HT1080 (cell line): ENCODE measurements around the gene CACNA1E. TPM values are rescaled to one million over a fixed set of nuclear protein-coding genes. Genes with fewer than 3 reads are reported as not detected.

Source experiments
- DNase-seq: peaks from one replicate; pipeline ENCODE4 v3.0.0-alpha.2; 2015; ENCODE audit warnings: low read depth
- total RNA-seq: library from RNA; depleted of rRNA; stranded (reverse); fragments of >200 nt; shearing (Covaris generic); gene quantifications from 2 replicates; pipeline ENCODE4 v1.2.3, GENCODE V29; 2014

Gene CACNA1E
- total RNA-seq, 1 experiment from 2014 or later = 0.29 TPM

DNA sequence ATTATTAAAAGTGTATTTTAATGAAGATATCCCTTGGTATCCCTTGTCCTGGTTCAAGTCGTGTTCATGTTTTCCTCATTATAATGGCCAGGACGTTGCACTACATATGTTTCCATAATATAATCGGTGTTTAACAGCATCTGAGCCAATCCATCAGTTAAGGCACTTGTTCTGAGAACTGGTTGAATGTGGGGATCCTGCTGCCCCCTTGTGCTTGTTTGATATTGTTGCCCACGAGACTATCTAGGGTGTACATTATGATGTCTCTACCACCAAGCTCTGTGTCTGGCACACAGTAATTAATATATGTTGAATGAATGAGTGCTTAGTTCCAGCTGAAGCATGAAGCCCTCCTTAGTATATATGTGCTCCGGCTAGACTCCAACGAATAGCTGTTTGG is 193.0 kb downstream of the CACNA1E start:
- peak; percentile 53 for DNase-seq

DNA sequence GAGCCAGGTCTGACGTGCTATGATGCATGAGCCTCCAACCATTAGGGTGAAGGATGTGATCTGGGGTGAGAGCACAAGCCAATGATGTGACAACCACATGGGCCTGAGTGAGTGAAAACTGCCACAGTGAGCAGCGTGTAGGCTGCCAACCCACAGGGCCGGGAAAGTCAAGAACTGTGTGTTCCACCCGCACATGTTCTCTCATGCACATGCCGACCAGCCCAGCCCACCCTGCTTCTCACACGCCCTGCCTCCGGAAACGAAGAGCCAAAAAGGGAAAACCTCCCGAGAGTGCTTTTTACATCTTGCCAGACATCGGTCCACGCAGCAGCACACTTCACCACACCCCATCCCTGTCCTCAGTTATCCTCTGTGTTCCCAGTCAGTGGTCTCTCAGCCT is 197.0 kb downstream of the CACNA1E start:
- no peak for DNase-seq

DNA sequence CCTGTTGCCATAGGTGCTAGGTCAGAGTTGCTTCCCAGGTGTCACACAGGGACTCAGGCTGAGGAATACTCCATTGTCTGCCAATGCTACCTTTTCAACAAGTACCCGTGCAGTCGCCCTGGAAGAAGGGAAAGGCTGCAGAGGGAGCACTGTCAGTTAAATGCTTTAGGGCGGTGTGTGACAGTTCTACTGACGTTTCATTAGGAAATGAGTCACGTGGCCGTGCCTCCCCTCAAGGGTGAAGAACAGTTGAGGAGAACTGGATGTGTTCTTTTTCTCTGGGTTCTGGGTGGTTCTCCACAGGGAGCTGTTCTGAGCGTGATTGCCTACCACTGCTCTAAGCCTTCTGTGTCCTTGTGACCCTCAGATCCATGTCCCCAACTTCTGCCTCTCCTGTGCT is 197.6 kb downstream of the CACNA1E start:
- no peak for DNase-seq

DNA sequence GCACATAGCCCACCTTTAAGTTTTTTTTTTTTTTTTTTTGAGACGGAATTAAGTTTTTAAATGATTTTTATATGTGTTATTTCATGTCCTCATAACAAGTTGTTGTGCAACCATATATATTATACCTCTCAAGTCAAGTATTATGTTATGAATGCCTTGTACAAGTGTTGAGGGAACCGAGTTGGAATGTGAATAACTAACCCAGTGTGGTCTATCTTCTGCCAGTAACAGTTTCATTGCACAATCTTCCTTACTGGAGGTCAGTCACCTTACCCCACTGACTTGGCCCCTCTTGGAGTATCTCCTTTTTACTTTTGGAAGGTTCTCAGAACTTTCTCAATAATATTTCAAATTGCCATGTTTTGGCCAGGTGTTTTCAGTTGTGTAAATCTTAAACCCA is 201.9 kb downstream of the CACNA1E start:
- no peak for DNase-seq

DNA sequence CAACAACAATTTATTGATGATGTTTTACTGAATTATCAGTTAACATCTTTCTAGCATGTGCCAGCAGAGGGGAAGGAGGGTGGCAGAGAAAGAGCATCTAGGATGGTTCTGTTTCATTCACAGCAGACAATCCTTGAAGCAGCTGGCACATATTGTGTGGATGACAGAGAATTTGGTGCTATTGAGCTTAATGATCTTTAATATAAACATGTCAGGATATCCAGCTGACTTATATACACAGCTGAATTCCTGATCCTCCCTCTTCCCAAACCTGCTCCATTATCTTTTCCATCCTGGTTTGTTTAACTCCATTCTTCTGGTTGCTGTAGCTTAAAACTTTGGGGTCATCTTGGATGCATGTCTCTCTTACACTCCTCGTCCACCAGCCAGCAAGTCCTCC is 218.6 kb downstream of the CACNA1E start:
- no peak for DNase-seq

DNA sequence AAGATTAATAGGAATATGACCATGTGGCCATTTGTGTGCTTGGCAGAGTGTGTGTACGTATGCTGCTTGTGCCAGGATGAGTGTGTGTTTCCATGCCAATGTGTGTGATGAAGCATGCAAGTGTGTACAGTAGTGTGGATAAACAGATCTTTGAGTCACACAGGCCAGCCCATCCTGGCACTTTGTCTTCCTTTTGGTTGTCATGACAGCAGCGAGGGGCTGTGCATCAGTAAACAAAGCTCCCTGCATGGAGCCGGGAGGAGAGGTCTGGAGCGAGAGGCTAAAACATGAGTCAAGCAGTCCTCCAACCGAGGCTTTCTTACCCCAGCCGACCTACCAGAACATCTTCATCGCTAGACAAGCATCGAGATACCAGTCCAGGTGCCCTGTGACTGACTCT is 221.2 kb downstream of the CACNA1E start:
- DNase-seq = peak; percentile 48

DNA sequence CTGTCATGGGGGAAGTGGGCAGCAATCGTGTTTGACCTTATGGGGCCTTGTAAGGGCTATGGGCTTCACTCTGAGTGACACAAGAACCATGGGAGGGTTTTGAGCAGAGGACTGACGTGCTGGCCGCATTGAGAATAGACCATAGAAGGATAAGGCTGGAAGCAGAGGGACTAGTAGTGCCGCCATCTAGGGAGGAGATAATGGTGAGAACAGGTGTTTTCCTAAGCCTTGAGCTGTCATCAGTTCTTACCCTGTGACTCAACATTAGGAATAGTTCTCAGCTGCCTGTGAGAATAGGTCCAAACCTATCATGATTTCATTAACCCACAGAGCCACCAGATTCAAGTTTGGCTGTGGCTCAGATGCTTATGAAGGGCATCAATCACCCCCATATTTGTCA is 228.5 kb downstream of the CACNA1E start:
- DNase-seq = no peak

DNA sequence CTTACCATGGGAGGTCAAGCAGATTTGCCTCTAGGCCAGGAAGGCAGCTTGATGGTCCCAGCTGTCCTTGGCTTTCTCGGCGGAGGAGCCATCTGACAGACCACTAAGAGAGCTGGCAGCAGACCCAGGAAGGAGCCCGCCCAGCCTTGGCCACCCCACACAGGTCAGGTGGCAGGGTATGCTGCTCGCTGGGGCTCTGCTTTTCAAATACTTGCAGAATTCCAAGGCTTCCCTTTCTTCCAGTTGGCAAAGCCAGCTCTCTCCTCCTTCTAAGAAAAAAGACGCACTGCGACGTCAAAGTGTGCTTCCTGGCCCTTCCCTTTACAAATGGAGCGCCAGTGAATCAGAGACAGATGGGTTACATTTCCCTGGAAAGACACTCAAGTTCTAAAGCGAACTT is 229.4 kb downstream of the CACNA1E start:
- DNase-seq = no peak

DNA sequence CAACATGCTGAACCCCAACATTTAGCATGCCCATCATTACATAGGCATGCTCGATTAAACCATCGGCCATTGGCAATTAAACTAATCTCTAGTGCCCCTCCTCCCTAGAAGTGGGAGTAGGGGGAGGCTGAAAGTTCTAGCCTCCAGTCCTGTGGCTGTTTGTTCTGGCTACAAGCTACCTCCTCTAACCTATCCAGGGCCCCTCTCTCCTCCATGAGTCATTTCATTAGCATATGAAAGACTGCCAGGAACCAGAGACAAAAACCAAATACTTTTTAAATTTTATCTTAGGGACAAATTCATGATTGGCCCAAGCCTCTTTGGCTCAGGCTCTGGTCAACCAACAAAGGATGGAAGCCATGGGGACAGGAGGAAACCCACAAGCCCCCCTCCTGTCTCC is 231.1 kb downstream of the CACNA1E start:
- DNase-seq = peak; percentile 10

DNA sequence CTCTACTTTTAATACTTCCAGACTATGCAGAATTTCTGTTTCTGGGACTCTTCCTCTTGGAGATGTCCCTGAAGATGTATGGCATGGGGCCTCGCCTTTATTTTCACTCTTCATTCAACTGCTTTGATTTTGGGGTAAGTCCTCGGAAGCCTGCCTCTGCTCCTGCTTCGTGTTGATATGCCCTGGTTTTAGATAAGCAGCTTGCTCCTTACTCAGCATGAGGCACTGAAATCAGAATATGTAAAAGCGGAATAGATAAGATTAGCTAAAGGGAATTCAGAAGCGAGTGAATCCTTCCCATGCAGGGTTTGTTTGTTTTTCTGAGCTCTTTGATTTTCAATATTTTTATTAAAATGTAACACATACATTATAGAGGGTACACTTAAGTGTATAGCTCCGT is 234.7 kb downstream of the CACNA1E start:
- no peak for DNase-seq

DNA sequence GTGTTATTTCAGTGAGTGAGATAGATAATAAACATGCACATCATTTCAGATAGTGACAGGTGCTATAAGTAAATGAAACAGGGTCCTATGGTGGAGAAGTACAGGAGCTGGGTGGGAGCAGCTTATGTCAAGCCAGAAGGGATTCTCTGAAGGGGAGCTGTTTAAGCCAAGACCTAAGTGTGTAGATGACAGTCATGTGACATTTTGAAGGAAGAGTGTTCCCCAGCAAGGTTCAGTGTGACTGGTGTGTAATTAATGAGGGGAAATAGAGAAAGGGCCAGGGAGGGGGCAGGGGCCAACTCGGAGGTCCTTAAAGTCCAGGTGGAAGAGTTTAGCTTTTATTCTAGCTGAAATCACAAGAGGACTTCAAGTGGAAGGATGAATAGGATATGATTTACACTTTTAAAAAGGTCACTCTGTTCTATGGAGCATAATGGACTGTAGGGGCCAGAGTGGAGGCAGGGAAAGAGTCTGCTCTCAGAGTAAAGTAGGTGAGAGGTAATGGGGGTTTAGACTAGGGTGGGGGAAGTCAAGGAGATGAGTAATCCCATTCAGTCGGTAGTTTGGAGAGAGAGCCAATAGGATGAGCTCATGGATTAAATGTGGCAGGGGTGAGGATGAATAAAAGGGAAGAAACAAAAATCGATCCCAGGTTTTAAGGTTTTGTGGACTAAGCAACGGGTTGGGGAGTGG is 243.1 kb downstream of the CACNA1E start:
- DNase-seq = peak; percentile 41

DNA sequence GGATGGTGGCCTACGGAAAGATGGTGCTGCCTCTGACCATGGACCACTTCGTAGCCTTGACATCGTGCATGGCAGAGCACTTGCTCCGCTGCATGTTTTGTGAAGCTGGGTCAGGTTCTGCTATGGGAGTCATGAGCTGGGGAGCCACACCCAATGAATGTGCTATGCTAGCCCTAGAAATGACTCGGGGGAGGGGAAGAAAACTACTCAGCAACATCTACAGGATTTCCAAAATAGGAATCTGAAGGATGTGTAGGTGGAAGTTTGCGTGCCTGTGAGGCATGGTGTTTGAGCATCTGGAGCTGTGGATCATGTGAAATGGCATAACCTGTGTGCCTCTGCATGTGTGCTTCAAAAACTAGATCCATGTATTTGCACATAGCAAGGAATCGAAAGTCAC is 247.3 kb downstream of the CACNA1E start:
- no peak for DNase-seq

DNA sequence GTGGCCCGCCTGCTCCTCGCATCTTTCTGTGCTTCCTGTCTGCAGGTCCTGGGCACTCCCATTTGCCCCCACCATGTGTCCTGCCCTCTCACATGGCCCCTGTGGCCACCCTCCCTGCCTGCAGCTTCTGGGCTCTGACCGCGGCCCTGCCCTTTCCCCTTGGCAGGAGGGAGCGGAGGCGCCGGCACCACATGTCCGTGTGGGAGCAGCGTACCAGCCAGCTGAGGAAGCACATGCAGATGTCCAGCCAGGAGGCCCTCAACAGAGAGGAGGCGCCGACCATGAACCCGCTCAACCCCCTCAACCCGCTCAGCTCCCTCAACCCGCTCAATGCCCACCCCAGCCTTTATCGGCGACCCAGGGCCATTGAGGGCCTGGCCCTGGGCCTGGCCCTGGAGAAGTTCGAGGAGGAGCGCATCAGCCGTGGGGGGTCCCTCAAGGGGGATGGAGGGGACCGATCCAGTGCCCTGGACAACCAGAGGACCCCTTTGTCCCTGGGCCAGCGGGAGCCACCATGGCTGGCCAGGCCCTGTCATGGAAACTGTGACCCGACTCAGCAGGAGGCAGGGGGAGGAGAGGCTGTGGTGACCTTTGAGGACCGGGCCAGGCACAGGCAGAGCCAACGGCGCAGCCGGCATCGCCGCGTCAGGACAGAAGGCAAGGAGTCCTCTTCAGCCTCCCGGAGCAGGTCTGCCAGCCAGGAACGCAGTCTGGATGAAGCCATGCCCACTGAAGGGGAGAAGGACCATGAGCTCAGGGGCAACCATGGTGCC is 249.1 kb downstream of the CACNA1E start:
- DNase-seq = no peak

DNA sequence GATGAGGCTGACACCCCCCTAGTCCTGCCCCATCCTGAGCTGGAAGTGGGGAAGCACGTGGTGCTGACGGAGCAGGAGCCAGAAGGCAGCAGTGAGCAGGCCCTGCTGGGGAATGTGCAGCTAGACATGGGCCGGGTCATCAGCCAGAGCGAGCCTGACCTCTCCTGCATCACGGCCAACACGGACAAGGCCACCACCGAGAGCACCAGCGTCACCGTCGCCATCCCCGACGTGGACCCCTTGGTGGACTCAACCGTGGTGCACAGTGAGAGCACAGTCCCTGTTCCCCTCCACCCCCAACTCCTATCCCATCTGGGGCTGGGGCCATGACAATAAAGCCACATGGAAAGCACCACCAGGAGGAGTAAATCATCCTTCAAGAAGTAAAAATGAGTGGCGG is 250.2 kb downstream of the CACNA1E start:
- DNase-seq = no peak

DNA sequence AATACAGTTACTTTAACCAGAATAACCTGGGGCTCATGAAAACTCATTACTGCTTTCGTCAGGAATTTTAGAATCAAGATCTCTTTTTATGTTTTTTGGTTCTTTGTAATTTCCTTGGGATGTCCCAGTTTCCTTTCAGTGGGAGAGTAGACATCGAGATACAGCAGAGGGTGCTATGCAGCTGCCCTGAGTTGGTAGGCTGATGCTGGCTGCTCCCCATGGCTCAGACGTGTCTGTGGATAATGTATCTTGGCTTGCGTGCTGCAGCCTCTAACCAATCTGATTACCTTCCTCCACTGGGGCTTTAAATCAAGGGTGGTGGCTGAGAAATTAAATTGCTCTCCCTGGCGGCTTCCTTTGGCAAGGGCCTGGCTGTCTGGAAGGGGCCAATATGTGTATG is 253.7 kb downstream of the CACNA1E start:
- DNase-seq = no peak

DNA sequence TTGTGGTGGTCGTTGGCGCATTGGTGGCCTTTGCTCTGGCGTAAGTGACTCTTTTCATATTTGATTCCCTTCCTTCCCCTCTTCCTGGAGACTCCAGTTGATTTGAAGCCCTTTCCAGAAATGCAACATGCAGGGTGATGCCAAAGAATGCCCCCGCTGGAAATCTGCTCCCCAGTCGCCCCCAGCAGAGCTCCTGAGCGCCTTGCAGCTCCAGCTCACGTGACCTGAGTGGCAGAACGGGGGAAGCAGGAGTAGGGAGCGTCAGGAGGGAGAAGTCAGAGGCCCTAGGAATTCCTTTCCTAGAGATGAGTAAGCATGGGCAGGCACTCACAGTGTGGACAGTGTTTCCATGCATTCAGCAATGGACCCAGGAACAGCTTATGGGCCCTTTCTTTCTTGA is 255.9 kb downstream of the CACNA1E start:
- DNase-seq = peak; percentile 24

DNA sequence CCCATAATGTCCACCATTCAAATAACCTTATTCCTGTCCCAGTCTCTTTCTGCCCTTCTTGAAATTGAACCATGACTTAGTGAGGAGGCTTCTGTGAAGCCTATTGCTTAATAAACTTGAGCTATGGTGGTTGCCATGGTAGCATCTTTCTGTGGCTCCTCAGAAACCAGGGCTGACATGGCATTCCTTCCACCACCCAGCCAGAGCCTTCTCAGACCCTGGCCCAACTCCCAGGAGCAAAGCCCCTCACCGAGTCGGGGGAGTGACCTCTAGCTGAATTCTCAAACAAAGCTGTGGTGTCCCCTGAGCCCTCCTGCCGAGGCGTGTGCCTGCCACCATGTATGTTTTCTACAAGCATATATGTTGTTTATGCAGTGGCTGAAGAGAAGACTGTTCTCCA is 259.1 kb downstream of the CACNA1E start:
- DNase-seq = no peak

DNA sequence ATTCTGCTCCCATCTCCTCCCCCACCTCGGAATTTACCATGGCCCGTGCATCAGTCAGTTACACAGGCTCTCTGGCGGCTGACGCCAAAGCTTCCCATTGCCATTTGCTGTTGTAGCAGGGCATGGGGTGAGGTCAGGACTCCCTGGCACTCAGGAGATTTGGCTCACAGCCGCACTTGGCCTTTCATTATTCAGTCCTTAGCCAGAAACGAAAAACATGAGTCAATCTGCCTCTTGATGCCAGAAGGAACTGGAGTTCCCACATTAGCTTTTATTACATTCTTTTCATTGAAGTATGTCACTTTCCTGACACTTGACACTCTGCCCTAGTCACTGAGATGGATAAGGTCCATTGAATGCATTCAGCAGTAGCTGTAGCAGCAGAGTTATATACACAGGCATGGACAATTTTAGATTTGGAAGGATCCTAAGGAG is 260.6 kb downstream of the CACNA1E start:
- peak; percentile 72 for DNase-seq

DNA sequence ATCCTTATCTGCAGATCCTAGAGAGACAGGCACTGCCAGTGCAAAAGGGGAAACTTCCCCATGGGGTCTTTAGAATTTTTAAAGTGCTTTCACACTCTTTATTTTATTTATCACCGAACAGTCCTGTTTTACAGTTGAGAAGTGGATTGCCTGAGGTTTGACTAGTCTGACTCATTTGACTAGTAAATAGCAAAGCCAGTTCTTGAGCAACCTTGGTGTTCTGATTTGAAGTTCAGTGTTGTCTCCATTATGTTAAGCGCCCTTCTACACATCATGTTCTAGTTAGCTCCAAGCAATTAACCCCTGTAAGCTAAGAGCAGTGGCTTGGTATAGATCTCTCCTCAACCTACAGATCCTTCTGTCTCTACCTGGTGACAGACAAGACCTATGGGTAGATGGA is 262.9 kb downstream of the CACNA1E start:
- no peak for DNase-seq

DNA sequence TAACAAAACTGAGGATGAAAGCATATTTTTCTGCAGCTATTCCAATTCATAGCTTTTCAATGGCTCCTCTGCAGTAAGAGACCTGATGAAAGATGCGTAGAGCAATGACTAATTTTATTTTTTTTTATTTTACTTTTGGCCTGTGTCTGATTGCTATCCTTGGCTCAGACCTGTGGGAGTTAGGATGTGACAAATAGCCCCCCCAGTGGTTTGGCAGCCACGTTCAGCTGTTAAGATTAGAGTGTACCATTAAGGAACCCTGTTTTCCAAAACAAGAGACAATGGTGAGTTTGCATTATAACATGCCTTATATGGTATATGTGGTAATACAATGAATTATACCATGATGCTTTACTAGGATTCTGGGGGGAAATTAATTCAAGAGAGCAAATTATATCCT is 264.7 kb downstream of the CACNA1E start:
- DNase-seq = no peak

DNA sequence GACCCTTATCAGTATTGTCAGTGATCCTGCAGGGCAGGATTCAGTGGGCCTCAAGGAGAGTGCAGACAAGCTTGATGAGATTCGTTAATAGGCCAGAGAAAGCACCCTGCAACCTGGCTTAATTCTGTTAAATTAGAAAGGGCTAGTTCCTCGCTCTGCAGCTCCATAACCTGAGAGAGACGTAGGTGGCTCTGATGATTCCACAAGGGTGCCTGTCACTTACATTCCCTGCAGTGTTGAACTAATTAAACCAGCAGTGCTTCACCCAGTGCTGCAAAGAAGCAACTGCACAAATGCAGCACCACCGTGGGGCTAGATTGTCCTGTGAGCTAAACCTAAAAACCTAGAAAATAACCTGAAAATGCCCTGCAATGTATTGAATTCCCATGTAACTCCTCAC is 270.8 kb downstream of the CACNA1E start:
- no peak for DNase-seq

DNA sequence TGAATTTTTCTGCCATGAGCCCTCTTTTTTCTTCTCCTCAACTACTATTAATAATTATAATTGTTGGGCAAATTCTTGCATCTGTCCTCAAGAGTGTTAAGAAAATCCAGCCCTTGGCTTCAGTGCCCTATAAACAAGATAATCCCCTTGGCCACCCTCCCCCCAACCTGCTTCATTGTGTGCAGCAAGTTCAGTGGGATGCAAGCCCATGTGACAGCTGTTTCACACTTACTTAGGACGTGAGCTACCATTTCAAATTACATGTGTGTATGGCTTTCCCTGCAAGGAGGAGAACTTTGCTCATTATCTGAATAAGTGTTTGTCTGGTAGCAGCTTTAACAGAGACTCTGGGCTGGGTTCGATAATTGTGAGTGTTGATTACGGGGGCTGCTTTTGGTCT is 276.2 kb downstream of the CACNA1E start:
- DNase-seq = no peak

DNA sequence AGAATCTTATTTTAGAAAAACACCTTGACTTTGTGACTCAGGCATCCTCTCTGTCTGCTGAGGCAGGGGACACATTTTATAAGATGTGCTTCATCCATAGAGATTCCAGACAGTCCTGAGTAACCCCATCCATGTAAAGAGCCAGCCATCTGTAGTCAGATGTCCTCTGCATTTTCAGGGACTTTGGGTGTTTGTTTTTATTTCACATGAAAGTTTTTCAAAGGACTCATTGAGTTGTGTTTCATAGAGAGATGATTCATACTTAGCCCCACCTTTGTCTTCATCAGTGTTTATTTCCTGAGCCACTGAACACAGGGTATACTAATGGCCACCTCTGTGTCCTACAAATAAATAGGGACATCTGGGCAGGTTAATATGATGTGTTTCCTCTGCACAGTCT is 280.4 kb downstream of the CACNA1E start:
- peak; percentile 53 for DNase-seq
